ENCODE measurements around the gene DHRS13.

DNA sequence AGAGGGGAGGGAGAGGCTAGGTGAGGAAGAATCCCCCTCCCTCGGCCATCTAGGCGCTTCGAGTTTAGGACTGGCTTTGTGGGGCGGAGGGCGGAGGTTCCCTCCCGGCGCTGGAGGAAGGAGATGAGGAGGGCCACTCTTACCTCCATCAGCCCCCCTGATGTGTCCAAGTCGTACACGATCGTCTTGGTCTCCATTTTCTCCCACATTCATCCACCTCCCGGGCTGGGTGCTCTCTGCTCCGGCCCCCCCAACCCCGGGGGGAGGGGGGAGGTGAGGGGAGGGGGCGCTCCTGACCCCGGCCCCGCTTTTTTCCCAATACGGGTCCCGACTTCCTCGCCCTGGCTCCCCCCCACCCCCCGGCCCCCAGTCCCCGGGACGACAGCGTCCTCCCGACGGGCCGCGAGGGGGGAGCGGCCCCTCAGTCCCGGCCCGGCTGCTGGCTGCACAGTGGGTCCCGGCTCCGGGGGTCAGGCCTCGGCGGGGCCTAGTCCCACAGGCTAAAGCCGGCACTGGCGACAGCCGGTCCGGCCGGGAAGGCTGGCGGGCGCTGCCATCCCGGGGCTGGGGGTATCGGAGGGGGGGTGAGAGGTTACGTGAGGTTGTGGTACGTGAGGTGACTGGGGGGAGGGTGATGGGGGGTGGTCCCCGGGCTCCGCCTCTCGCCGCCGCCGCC lies 48.0 kb upstream of the DHRS13 start:
- TF ChIP-seq POLR2A (IDR thresholded peaks at IDR 0.05; ENCODE audit: extremely low read depth, insufficient read length): no peak
- TF ChIP-seq, protein P1, sequence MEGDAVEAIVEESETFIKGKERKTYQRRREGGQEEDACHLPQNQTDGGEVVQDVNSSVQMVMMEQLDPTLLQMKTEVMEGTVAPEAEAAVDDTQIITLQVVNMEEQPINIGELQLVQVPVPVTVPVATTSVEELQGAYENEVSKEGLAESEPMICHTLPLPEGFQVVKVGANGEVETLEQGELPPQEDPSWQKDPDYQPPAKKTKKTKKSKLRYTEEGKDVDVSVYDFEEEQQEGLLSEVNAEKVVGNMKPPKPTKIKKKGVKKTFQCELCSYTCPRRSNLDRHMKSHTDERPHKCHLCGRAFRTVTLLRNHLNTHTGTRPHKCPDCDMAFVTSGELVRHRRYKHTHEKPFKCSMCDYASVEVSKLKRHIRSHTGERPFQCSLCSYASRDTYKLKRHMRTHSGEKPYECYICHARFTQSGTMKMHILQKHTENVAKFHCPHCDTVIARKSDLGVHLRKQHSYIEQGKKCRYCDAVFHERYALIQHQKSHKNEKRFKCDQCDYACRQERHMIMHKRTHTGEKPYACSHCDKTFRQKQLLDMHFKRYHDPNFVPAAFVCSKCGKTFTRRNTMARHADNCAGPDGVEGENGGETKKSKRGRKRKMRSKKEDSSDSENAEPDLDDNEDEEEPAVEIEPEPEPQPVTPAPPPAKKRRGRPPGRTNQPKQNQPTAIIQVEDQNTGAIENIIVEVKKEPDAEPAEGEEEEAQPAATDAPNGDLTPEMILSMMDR (IDR thresholded peaks at IDR 0.05; ENCODE audit: low read depth, low read length): no peak
